NCI-H82 (cell line): ENCODE measurements around the gene PPP1R13B.
A peak's percentile ranks its signal among the peaks of the same experiment; 100 is the strongest.

ENCODE experiments used
- DNase-seq: peaks from one replicate; lab custom pipeline; 2025; lab: John Stamatoyannopoulos, UW

Gene PPP1R13B

GRCh38 chr14:103741876-103742275 lies 105.5 kb downstream of the PPP1R13B start:
- no peak for DNase-seq

- DNase-seq: no peak
Measured at GRCh38 chr14:103740991-103741689, 106.2 kb downstream of the PPP1R13B start.

GRCh38 chr14:103739793-103740501 lies 107.4 kb downstream of the PPP1R13B start:
- no peak for DNase-seq

- DNase-seq: no peak
Measured at GRCh38 chr14:103739466-103739792, 107.9 kb downstream of the PPP1R13B start.

GRCh38 chr14:103738701-103739451 lies 108.5 kb downstream of the PPP1R13B start:
- DNase-seq: no peak

- DNase-seq: no peak
Measured at GRCh38 chr14:103738166-103738565, 109.2 kb downstream of the PPP1R13B start.

- DNase-seq: no peak
Measured at GRCh38 chr14:103737432-103738045, 109.8 kb downstream of the PPP1R13B start.

- DNase-seq: no peak
Measured at GRCh38 chr14:103736546-103737431, 110.6 kb downstream of the PPP1R13B start.

- peak; percentile 12 for DNase-seq
Measured at GRCh38 chr14:103735815-103736545, 111.4 kb downstream of the PPP1R13B start.

GRCh38 chr14:103735439-103735814 lies 111.9 kb downstream of the PPP1R13B start:
- DNase-seq: no peak

GRCh38 chr14:103735022-103735421 lies 112.4 kb downstream of the PPP1R13B start:
- DNase-seq: no peak

GRCh38 chr14:103734081-103734888 lies 113.1 kb downstream of the PPP1R13B start:
- DNase-seq: no peak

- no peak for DNase-seq
Measured at GRCh38 chr14:103733651-103734050, 113.7 kb downstream of the PPP1R13B start.

GRCh38 chr14:103732868-103733620 lies 114.3 kb downstream of the PPP1R13B start:
- DNase-seq: no peak

GRCh38 chr14:103731916-103732867 lies 115.2 kb downstream of the PPP1R13B start:
- DNase-seq: no peak

GRCh38 chr14:103731481-103731880 lies 115.9 kb downstream of the PPP1R13B start:
- no peak for DNase-seq

GRCh38 chr14:103730490-103731035 lies 116.8 kb downstream of the PPP1R13B start:
- DNase-seq: no peak
